ENCODE data around the gene LECT2.

DNA sequence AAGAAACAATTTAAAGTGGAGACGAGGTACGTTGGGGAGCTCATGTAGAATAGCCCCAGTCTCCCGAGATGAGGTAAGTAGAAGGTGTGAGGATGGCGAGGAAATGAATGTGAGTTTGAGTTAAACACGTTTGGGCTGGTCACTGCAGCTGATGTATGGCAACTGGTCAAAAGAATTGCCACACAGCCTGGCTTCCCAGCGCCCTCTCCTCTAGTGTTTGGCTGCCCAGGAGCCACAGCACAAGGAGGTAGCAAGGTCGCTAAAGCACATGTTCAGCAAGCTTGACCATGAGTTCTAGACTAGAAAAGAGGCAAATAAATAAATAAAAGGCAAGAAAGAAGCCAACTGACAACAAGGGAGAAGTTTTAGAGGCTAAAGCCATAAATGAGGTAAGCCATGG is 21.4 kb upstream of the LECT2 start:
- TF ChIP-seq, protein P1, sequence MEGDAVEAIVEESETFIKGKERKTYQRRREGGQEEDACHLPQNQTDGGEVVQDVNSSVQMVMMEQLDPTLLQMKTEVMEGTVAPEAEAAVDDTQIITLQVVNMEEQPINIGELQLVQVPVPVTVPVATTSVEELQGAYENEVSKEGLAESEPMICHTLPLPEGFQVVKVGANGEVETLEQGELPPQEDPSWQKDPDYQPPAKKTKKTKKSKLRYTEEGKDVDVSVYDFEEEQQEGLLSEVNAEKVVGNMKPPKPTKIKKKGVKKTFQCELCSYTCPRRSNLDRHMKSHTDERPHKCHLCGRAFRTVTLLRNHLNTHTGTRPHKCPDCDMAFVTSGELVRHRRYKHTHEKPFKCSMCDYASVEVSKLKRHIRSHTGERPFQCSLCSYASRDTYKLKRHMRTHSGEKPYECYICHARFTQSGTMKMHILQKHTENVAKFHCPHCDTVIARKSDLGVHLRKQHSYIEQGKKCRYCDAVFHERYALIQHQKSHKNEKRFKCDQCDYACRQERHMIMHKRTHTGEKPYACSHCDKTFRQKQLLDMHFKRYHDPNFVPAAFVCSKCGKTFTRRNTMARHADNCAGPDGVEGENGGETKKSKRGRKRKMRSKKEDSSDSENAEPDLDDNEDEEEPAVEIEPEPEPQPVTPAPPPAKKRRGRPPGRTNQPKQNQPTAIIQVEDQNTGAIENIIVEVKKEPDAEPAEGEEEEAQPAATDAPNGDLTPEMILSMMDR (IDR thresholded peaks at IDR 0.05): no peak
- no peak for TF ChIP-seq POLR2A (IDR thresholded peaks at IDR 0.05)
